Right renal cortex interstitium (tissue), 3 donors: ENCODE measurements around the gene CNOT3. TPM values are rescaled to one million over a fixed set of nuclear protein-coding genes. Genes with fewer than 3 reads are reported as not detected.
A peak's percentile ranks its signal among the peaks of the same experiment; 100 is the strongest.
"Not testable (repeated sequence)": the region's sequence is repeated elsewhere in the genome, so short reads cannot be mapped to it uniquely, and the experiment has no call there.

Experiments
- DNase-seq, 3 donors: peaks; one replicate each; pipeline ENCODE4 v3.0.0-alpha.2; 2013; ENCODE audit warnings: low read depth in 3 of 3, low spot score in 2 of 3
- polyA plus RNA-seq, 3 donors: library from polyadenylated mRNA; unstranded; fragments of 120-200 nt; gene quantifications; one replicate each; pipeline ENCODE4 v1.2.1, GENCODE V29; 2013; ENCODE audit not compliant: insufficient read length in 3 of 3

The CNOT3 gene
- polyA plus RNA-seq = 10 to 100 TPM; 64.7 to 74.7 (median 70.8) TPM

GRCh38 chr19:54137699-54138488, at the start of gene CNOT3:
Gene CNOT3 (plus strand): TSS chr19:54137762. CDS start chr19:54142979, 5,217 bp downstream.
- DNase-seq = no peak

GRCh38 chr19:54094426-54095000, 43.0 kb upstream of the CNOT3 start:
- no peak for DNase-seq

GRCh38 chr19:54095136-54095858, 42.3 kb upstream of the CNOT3 start:
- DNase-seq = no peak

GRCh38 chr19:54095859-54096616, 41.5 kb upstream of the CNOT3 start:
- DNase-seq = not testable (repeated sequence)

GRCh38 chr19:54096617-54097106, 40.9 kb upstream of the CNOT3 start:
- no peak for DNase-seq

- no peak for DNase-seq
Observed at GRCh38 chr19:54099190-54099902, 38.2 kb upstream of the CNOT3 start.

- DNase-seq = not testable (repeated sequence)
Observed at GRCh38 chr19:54099903-54100255, 37.7 kb upstream of the CNOT3 start.

GRCh38 chr19:54100561-54100960, 37.0 kb upstream of the CNOT3 start, which contains the start of gene OSCAR:
Gene OSCAR (minus strand): TSS chr19:54100803. CDS start chr19:54100792, 11 bp downstream.
- DNase-seq = no peak

GRCh38 chr19:54102421-54103169, 35.0 kb upstream of the CNOT3 start, which contains the start of gene NDUFA3:
Gene NDUFA3 (plus strand): TSS chr19:54102855. CDS start chr19:54102879, 24 bp downstream.
- DNase-seq = peak; percentile 94 to 98 (median 95)

GRCh38 chr19:54104998-54105715, 32.4 kb upstream of the CNOT3 start:
- no peak for DNase-seq

GRCh38 chr19:54105796-54106195, 31.8 kb upstream of the CNOT3 start:
- no peak for DNase-seq

GRCh38 chr19:54106716-54107115, 30.8 kb upstream of the CNOT3 start:
- no peak for DNase-seq

- no peak for DNase-seq
Observed at GRCh38 chr19:54107876-54108490, 29.6 kb upstream of the CNOT3 start.

- DNase-seq = no peak
Observed at GRCh38 chr19:54108496-54108895, 29.1 kb upstream of the CNOT3 start.

GRCh38 chr19:54109651-54110050, 27.9 kb upstream of the CNOT3 start:
- no peak for DNase-seq

GRCh38 chr19:54114340-54115108, 23.0 kb upstream of the CNOT3 start:
- no peak for DNase-seq
